LNCaP clone FGC (cell line): ENCODE results near the gene JAKMIP3.

Experiments
- DNase-seq: peaks from one replicate; pipeline ENCODE4 v3.0.0-alpha.2; 2011; ENCODE audit warnings: low read depth
- H3K4me3 ChIP-seq: 2 replicates; pipeline ENCODE4 v1.5.1; 2011; ENCODE audit warnings: mild to moderate bottlenecking, low read depth, low read length, control low read depth
- TF ChIP-seq, protein P1 (sequence below): IDR thresholded peaks from 2 replicates; pipeline ENCODE4 v1.5.1; 2012; ENCODE audit warnings: mild to moderate bottlenecking; ENCODE audit not compliant: control insufficient read depth, insufficient read depth; ENCODE audit errors: extremely low read depth

The JAKMIP3 gene

DNA sequence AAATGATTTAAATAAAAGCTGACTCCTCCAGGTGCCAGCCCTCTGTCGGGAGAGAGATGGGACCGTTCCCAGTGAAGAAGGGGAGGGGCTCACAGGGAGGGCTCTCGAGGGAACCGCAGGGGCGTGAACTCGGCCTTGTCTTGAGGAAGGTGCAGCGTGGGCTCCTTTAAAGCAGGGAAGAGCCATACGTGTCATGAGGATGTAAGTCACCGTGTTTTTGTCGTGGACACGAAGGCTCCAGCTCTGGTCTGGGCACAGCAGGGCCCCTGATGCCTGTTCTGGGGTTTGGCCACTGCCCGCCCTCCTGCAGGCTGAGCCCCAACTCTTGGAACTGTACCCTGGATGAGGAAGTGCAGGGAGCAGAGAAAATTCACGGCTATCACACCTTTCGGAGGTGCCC is 45.0 kb downstream of the JAKMIP3 start:
- TF ChIP-seq, protein P1, sequence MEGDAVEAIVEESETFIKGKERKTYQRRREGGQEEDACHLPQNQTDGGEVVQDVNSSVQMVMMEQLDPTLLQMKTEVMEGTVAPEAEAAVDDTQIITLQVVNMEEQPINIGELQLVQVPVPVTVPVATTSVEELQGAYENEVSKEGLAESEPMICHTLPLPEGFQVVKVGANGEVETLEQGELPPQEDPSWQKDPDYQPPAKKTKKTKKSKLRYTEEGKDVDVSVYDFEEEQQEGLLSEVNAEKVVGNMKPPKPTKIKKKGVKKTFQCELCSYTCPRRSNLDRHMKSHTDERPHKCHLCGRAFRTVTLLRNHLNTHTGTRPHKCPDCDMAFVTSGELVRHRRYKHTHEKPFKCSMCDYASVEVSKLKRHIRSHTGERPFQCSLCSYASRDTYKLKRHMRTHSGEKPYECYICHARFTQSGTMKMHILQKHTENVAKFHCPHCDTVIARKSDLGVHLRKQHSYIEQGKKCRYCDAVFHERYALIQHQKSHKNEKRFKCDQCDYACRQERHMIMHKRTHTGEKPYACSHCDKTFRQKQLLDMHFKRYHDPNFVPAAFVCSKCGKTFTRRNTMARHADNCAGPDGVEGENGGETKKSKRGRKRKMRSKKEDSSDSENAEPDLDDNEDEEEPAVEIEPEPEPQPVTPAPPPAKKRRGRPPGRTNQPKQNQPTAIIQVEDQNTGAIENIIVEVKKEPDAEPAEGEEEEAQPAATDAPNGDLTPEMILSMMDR, result no peak
- no peak for DNase-seq
- no peak overlapping the region for H3K4me3 ChIP-seq

DNA sequence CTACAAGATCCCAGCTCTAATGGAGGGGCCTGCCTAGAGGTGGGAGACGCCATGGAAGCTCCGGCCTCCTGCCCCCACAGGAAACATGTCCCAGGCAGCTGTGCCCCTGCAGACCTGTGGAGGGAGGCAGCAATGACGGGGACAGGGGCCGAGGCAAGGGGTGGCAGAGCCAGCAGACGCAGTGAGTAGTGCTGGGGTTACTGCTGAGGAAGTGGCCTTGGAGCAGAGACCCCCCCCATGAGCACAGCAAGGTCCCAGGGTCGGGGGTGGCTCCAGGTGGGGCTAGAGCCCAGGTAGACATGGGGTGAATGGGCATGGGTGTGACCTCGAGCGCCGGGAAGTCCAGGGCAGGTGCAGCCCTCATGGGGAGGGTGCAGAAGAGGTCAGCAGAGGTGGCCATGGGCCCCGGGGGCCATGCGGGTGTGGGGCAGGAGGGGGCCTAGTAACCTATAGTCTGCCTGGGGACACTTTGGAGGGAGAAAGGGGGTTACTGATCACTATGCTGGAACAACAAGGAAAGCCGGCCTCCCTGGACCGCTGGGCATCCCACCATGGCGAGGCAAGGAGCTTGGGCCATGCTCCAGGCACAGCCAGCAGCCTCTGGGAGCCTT is 45.5 kb downstream of the JAKMIP3 start:
- no peak for DNase-seq

DNA sequence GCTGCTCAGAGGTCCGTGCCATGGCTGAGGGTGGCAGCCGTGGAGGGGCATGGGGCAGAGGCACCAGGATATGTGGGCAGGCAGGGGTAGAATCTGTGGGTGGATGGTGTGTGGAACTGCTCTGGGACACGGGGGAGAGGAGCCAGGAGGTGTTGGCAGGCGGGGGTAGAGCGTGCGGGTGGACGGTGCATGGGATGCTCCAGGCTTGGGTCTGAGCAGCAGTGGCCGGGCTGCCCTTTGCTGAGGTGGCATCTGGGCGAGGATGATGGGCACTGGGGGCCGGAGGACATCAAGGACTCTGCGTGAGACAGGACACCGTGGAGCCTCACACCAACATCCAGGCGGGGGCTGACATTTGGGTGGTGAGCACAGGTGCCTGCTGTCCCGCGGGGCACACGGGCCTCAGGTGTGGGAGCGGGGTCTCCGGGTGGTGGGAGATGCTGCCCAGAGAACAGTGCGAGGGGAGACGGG is 46.2 kb downstream of the JAKMIP3 start:
- no peak for DNase-seq
- no peak overlapping the region for H3K4me3 ChIP-seq
- TF ChIP-seq, protein P1, result no peak

More for the DNA sequence above, 45.5 kb downstream of the JAKMIP3 start:
- TF ChIP-seq, protein P1, result no peak
- no peak overlapping the region for H3K4me3 ChIP-seq

DNA sequence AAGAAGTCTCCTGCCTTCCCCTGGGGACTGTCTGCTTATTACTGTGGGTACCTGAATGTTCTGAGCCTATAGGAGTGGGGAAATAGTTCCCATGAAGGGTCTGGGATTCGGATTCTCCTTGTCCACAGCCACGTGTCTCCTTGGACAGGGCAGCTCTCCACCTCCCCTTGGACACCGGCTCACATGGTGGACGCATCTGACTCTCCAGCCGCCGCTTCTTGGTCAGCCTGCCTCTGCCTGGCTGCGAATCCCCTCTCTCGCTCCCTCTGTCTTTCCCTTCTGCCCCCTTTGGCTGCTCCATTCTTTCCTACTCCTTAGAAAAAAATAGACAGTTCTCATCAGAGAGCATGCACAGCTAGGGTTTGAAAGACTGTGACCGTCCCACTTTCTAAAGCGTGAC is 46.9 kb downstream of the JAKMIP3 start:
- no peak overlapping the region for H3K4me3 ChIP-seq
- TF ChIP-seq, protein P1, result no peak
- DNase-seq, result no peak

DNA sequence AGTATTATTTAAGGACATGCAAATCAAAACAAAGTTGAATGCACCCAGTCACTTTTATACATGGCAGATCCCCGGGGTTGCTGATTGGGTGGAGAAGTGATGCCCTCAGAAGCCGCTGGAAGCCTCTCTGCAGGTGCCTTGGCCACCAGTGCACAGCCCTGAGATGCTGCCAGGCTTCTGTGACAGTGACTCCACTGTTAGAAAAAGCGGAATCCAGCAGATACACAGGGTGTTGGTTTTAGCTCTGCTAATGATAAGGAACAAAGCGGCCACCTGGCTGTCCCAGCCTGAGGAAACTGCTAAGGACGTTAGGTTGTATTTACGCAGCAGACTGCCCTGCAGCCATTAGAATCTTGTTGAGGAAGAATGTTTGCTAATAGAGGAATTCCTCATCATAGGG is 47.5 kb downstream of the JAKMIP3 start:
- no peak overlapping the region for H3K4me3 ChIP-seq
- no peak for DNase-seq
- TF ChIP-seq, protein P1, result no peak

DNA sequence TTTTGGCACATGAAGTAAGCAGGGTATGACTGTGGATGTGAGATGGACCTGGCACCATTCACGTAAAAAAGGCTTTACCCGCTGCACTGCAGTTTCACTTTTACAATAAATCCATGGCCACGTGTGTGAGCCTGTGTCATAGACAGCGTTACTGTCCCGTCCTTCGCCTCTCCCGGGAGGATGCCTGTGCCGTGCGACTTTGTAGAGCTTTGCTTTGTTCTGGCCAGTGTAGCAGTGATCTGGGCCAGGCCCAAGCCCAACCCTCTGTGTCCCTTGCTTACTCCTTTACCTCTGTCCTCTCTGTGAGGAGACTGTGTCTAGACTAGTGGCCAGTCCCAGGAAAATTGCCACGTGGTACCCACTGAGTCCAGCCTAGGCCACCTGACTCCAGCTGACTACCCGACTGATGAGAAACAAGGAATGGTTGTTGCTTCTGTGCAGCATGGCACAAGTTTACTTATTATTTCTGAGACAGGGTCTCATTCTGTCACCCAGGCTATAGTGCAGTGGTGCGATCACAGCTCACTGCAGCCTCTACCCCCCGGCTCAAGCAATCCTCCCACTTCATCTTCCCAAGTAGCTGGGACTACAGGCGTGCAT is 48.1 kb downstream of the JAKMIP3 start:
- TF ChIP-seq, protein P1, result no peak
- DNase-seq, result no peak
- no peak overlapping the region for H3K4me3 ChIP-seq

DNA sequence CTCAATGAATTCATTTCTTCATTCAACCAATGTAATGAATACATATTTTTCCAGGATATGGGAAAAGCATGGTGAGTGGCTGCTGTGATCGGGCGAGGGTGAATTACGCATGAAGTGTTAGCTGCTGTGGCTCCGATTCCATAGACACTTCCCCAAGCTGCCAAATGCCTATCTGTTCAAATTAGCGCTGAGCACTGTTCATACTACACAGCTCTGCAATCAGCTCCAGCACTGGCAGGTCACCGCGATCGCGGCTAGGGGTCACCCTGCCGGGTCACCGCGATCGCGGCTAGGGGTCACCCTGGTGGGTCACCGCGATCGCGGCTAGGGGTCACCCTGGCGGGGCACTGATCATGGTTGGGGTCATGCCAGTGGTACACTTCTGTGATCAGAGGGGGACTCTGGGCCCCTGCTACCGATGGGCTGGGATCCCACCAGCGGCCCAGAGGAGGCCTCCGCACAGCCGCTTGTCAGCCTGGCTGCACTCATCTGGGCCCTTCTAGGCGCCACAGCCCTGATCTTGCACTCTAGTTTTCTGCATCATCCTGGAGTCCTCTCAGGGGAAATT is 49.3 kb downstream of the JAKMIP3 start:
- TF ChIP-seq, protein P1, result no peak
- H3K4me3 ChIP-seq, result no peak overlapping the region

More for the DNA sequence above, 49.3 kb downstream of the JAKMIP3 start:
- DNase-seq, result no peak
